ENCODE data around the gene MBNL2. TPM values are rescaled to one million over a fixed set of nuclear protein-coding genes. Genes with fewer than 3 reads are reported as not detected.

The MBNL2 gene
- total and polyA plus RNA-seq, 2 of the 4 experiments (the other 2 are of a cell fraction) = 26.9 to 103 TPM

- no peak for DNase-seq
- dilution Hi-C loops (cut with HindIII; ENCODE audit: low sequenced_read_pairs, unreplicated experiment) = no loop called here
- CTCF ChIA-PET = no interaction called here
- intact Hi-C loops (cut with micrococcal nuclease) = no loop called here
- Histone ChIP-seq H2AK5ac (ENCODE audit: low read depth, low read length) (peak overlapping the region; percentile 56; the same call in 1 of the 2 replicates), H3K27me3 (ENCODE audit: control insufficient read depth, insufficient read depth, low read length) (no peaks in the 10 kb centered on the region), H2BK20ac (ENCODE audit: low read depth, low read length) (no peak overlapping the region), H3K56ac (ENCODE audit: extremely low read depth, insufficient read depth, low read length) (no peak overlapping the region), H4K20me1 (ENCODE audit: insufficient read depth, low read length) (peaks cover 91% of the 10 kb centered on the region), H3K36me3 (ENCODE audit: control insufficient read depth, insufficient read depth, low read length) (peaks cover 13% of the 10 kb centered on the region; the same call in 1 of the 2 replicates), H3K4me3 (ENCODE audit: insufficient read depth, low read depth, low read length) (no peak overlapping the region), H4K5ac (ENCODE audit: low read depth, low read length) (no peak overlapping the region), H2BK120ac (ENCODE audit: low read depth, low read length) (no peak overlapping the region), H3K4me1 (ENCODE audit: control insufficient read depth, insufficient read depth, low read length) (peaks cover 30% of the 10 kb centered on the region), H3K9ac (ENCODE audit: low read depth, low read length) (no peak overlapping the region), H3K18ac (ENCODE audit: low read depth, low read length) (no peak overlapping the region), H4K91ac (ENCODE audit: insufficient read depth, low read depth, low read length) (no peak overlapping the region), H2BK5ac (ENCODE audit: low read depth, low read length, poor library complexity, severe bottlenecking) (no peak overlapping the region), H3K14ac (replicated peaks; ENCODE audit: low read depth, low read length) (peak overlapping the region; percentile 28; the same call in 1 of the 2 replicates), H3K4me2 (ENCODE audit: low read depth, low read length) (no peak overlapping the region), H3K27ac (ENCODE audit: insufficient read depth, low read length) (peak overlapping the region; percentile 17; the same call in 1 of the 2 replicates), H3K79me1 (ENCODE audit: low read depth in 1 of 2, low read length in 2 of 2) (peaks cover 40 to 95% of the 10 kb centered on the region in 2 experiments), H3K23ac (ENCODE audit: low read depth, low read length) (no peak overlapping the region), H3K4ac (ENCODE audit: low read depth, low read length) (0 out of 2 replicates have a peak overlapping the region, but pooled peaks have one; percentile 2), H3K9me3 (ENCODE audit: control insufficient read depth, insufficient read depth, low read length) (no peaks in the 10 kb centered on the region), H4K8ac (ENCODE audit: low read depth in 2 of 2, low read length in 2 of 2) (no peak overlapping the region), H2BK15ac (ENCODE audit: low read depth, low read length) (no peak overlapping the region), H2AK9ac (replicated peaks; ENCODE audit: low read depth, low read length, poor library complexity) (no peak overlapping the region), H2AFZ (replicated peaks; ENCODE audit: low read length, poor library complexity) (no peak overlapping the region), H3K9me1 (ENCODE audit: insufficient read depth, low read length) (peaks cover 51% of the 10 kb centered on the region)
- POLR2A ChIA-PET (ENCODE audit: unreplicated experiment) = no interaction called here
- no peak for ATAC-seq (ENCODE audit: low read depth)
- TF ChIP-seq CEBPB (IDR thresholded peaks at IDR 0.05; ENCODE audit: low read depth, low read length) (no peak), RCOR1 (IDR thresholded peaks at IDR 0.05; ENCODE audit: insufficient replicate concordance, low read length) (no peak), FOS (IDR thresholded peaks at IDR 0.05; ENCODE audit: low read depth, low read length) (no peak), ELK1 (IDR thresholded peaks at IDR 0.05; ENCODE audit: borderline replicate concordance, low read depth, low read length) (no peak), MAZ (IDR thresholded peaks at IDR 0.05; ENCODE audit: borderline replicate concordance, low read depth, low read length) (no peak)
- in situ Hi-C loops (cut with MboI; ENCODE audit: low sequenced_read_pairs) = loop anchor here (10.0 kb wide), 1 partner anchor 106 kb away; no protein-coding TSS in a partner anchor
- BruUV-seq (replicated peaks) = no TSS peak
- WGBS, 2 experiments (ENCODE audit: extremely low coverage in 2 of 2, insufficient read length in 1 of 2) = 93% methylated on average over 3 of the region's 5 CpGs; no CpG with 5 or more reads in 1 of the 2 experiments
These were observed 16.3 kb downstream of the MBNL2 start for GRCh38 chr13:97238432-97238831.

Measured in IMR-90 (cell line).